HEK293 (cell line): Measurements from ENCODE around the gene GTF3C5.

Experiments
- CTCF ChIP-seq: fragments of 450-650 bp; formaldehyde crosslinking; IDR thresholded peaks from 2 replicates; pipeline ENCODE4 v1.5.1; 2016; ENCODE audit warnings: missing biosample characterization, missing genetic modification characterization
- ELK4 ChIP-seq: IDR thresholded peaks from 2 replicates; pipeline ENCODE4 v1.6.1; 2011; ENCODE audit warnings: mild to moderate bottlenecking, low read depth, low read length, borderline replicate concordance
- PRDM10 ChIP-seq: fragments of 450-650 bp; formaldehyde crosslinking; IDR thresholded peaks from 2 replicates; pipeline ENCODE4 v1.5.1; 2016; ENCODE audit warnings: missing biosample characterization, missing genetic modification characterization
- ZBTB21 ChIP-seq: fragments of 450-650 bp; formaldehyde crosslinking; IDR thresholded peaks from 2 replicates; pipeline ENCODE4 v1.5.1; 2017; ENCODE audit warnings: missing biosample characterization, missing genetic modification characterization
- ZBTB7A ChIP-seq: fragments of 450-650 bp; formaldehyde crosslinking; IDR thresholded peaks from 2 replicates; pipeline ENCODE4 v1.5.1; 2016; ENCODE audit warnings: low read depth, missing biosample characterization, missing genetic modification characterization
- ZFP37 ChIP-seq: fragments of 450-650 bp; formaldehyde crosslinking; IDR thresholded peaks from 2 replicates; pipeline ENCODE4 v1.5.1; 2016; ENCODE audit warnings: missing biosample characterization, missing genetic modification characterization
- ZNF132 ChIP-seq: fragments of 450-650 bp; formaldehyde crosslinking; IDR thresholded peaks from 2 replicates; pipeline ENCODE4 v1.5.1; 2017; ENCODE audit warnings: missing biosample characterization, missing genetic modification characterization, borderline replicate concordance
- ZNF214 ChIP-seq: fragments of 450-650 bp; formaldehyde crosslinking; IDR thresholded peaks from 2 replicates; pipeline ENCODE4 v1.5.1; 2017; ENCODE audit warnings: missing biosample characterization, mild to moderate bottlenecking, missing genetic modification characterization, borderline replicate concordance
- ZNF24 ChIP-seq: fragments of 450-650 bp; formaldehyde crosslinking; IDR thresholded peaks from 2 replicates; pipeline ENCODE4 v1.5.1; 2016; ENCODE audit warnings: missing biosample characterization, missing genetic modification characterization
- ZNF521 ChIP-seq: fragments of 450-650 bp; formaldehyde crosslinking; IDR thresholded peaks from 2 replicates; pipeline ENCODE4 v1.5.1; 2017; ENCODE audit warnings: missing biosample characterization, mild to moderate bottlenecking, missing genetic modification characterization
- ZNF654 ChIP-seq: fragments of 450-650 bp; formaldehyde crosslinking; IDR thresholded peaks from 2 replicates; pipeline ENCODE4 v1.5.1; 2016; ENCODE audit warnings: low read depth, missing biosample characterization, missing genetic modification characterization

- no peak for TF ChIP-seq ELK4
- no peak for TF ChIP-seq CTCF (tag by site-specific recombination)
- no peak for TF ChIP-seq ZNF521 (tag by site-specific recombination)
- TF ChIP-seq ZNF132: no peak
- no peak for TF ChIP-seq ZFP37 (tag by site-specific recombination)
- TF ChIP-seq PRDM10 (tag by site-specific recombination): no peak
- TF ChIP-seq ZBTB7A (tag by site-specific recombination): no peak
- TF ChIP-seq ZNF24 (tag by site-specific recombination): no peak
- no peak for TF ChIP-seq ZNF214 (tag by site-specific recombination)
- no peak for TF ChIP-seq ZNF654 (tag by site-specific recombination)
- TF ChIP-seq ZBTB21 (tag by site-specific recombination): no peak
Observed at GRCh38 chr9:133006731-133007352, 24.0 kb upstream of the GTF3C5 start.
